ENCODE results near the gene GLB1L.

GLB1L gene

DNA sequence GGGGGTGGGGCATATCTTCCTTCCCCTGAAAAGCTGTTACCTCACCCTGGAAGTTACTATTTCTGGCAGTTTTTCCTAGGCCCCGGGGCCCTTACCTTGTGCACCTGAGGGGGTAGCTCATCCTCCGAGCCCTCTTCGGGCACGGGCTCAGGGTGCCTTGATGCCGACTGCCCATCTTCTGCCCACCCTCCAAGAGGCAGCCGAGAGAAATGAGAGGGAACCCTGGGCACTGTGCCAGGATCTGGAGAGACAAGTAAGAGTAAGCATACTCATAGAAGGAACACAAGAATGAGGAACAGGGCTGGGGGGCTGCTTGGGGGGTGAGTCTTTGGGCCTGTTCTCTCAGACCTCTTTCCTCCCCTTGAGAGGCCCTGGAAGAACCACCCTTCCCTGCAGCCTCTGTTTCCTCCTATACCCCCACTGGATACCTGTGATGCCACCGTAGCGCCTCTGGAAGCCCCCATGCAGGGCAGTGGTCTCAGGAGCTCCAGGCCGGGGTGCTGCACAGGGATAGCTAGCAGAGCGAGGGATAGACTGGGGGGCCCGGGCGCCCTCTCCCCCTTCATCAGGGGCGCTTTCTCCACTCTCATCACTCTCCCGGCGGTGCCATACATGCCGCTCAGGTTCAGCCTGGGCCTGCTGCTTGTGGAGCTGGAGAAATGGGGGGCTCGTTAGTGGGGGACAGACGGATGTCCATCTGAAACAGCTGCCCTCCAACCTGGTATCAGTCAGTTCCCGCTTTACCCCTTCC is 24.4 kb downstream of the GLB1L start:
- no peak for DNase-seq

DNA sequence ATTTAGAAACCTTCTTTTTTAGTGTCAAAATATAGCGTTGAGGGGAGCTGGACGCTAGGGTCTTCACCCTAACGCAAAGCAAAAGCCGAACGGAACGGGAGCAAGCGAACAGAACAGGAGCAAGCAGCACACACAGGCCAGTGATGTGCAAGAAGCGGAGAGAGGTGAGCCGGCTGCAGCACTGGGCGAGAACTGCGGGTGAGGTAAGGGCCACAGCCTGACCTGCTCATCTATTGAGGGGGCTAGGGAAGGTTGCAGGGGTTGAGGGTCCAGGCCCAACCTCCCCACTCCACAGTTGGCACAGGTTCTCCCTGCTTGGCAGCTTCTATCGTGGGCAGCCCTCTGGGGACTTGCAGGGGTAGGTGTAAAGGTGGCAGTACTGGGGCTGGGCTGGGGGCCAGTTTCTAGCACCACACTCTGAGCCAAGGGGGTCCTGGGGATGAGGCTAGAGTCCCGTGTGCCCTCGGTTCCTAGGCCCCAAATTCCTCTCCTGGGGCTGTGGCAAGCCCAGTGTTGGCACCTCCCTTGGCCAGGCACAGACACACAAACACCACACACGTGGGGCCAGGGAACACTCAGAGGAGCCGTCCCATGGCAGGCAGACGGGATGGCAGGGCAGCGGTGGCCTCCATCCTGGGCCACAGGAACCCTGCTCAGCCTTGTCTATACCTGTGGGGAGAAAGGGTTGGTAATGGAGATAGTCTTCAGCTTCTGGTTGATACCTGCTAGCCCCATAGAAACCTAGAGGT is 25.3 kb downstream of the GLB1L start:
- no peak for DNase-seq

DNA sequence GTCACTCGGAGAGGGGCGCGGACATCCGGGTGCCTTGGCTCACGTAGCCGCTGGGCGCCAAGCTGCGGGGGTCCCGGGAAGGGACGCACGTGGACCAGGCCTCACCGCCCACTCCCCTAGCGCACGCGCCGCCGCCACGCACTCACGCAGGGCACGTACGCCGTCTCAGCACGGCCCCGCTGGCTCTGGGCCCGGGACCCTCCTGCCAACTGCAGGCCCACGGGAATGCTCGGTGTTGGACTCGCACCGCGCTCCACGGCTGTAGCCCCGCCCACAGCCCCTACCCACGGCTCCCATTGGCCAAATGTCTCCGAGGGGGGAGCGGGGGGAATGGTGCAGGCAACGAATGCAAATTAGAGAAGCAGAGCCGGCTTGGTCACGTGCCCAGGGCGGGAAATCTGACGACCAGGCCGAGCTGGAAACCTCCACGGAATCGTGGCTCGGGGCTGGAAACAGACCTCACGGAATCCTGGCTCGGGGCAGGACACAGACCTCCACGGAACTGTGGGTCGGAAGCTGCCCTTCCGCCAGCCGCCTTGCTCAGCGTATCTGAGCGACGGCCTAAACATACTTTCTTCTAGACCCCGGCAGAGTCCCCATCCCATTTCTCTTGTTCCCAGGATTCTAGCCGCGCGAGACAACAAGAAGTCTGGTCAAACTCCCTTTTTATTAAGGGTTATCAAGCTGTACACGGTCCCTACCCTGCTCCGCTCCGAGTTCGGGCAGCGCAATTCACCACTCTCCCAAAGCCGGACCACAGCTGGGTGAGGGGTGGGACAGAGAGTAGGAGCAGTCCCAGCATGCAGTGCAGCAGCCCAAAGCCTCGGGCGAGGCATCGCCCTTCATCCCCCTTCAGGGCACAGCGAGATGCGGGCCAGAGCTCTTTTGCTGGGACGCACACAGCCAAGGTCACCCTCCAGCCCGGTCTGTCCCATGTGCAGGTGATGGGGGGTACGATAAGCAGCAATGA is 26.2 kb downstream of the GLB1L start, which contains the start of gene ABCB6:
ABCB6 (minus strand) TSS at position 227 of the 970 bp plus-strand sequence. CDS start 285 bp downstream, outside the sequence.
- DNase-seq: peak; percentile 91 to 97

DNA sequence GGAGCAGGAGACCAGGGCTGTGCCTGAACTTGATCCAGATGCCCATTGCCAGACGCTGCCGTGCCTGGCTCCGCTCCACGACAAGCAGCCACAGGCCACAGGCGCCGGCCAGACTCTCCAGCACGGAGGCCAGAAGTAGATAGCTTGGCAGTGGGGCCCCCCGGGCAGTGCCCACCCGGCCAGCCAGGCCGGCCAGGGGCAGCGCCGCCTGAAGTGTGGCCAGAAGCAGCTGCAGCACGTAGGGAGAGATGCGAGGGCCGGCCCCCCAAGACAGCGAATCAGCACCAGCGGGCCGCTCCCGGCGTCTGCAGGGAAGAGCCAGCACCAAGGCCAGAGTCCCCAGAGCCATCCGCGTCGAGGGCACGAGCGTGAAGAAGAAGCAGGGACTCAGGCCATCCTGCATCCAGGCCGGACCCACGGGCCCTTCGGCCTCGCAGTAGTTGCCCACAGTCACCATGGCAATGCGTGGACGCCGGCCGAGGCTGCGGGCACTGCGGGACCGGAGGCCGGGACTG is 27.0 kb downstream of the GLB1L start:
- peak in 1 of 2 experiments; percentile 65 for DNase-seq

DNA sequence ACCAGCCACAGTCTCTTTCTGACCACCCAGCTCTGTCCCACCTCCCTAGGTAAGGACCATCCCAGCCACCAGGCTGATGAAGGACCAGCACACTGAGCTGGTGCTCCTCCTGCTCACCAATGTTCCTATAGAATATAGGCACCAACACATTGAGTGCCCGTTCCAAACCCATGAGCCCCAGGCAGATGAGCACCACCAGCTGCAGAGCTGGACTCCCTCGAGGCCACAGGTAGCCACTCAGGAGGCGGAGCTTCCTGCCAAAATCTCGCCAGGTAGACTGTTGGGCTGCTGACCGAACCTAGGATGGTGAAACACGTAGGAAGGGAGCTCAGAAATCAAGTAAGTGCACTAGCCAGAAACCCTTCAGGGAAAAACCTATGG is 28.7 kb downstream of the GLB1L start:
- DNase-seq: no peak

DNA sequence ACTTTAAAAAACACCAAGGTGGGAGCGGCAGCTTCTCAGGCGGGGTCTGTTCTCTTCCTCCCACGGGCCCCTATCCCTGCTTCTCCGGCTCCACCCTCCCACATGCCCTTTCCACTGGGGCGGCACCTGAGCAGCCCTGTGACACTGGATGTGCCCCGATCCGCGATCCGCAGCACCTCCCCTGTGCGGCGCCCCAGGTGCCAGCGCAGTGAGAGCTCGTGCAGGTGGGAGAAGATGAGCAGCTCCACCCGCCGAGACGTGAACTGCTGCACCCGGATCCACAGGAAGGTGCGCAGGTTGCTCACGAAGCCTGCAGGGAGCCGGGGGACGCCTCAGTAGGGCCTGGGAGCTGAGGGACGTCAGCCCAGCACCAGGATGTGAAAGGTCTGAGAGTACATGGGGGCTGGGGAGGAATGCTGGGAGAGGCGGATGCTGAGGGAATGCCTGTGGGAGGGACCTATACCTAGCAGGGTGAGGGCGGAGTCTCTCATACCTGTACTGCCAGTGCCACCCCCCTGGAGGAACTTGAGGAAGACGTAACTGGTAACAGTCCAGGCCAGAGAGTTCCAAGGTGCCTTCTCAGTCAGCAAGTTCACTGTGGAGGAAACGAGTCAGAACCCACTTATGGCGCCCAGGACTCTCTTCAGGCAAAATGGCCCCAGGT is 29.2 kb downstream of the GLB1L start:
- DNase-seq: no peak

DNA sequence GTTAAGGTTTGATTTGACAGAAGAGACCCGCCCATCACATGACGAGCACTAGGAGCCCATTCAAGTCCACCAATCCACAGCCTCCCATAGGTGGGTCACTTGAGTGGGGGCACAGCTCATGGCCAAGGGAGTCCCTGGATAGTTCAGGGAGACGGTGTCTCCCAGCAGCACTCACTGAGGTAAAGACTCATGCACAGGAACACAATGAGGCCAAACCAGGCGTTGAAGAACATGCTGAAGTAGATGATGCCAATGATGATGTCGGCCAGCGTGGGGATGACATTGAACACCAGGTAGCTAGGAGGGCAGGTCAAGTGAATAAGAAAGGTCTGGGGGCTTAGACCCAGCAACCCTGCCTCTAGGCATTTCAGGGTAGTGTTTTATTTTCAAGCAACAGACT is 30.5 kb downstream of the GLB1L start:
- DNase-seq: no peak

DNA sequence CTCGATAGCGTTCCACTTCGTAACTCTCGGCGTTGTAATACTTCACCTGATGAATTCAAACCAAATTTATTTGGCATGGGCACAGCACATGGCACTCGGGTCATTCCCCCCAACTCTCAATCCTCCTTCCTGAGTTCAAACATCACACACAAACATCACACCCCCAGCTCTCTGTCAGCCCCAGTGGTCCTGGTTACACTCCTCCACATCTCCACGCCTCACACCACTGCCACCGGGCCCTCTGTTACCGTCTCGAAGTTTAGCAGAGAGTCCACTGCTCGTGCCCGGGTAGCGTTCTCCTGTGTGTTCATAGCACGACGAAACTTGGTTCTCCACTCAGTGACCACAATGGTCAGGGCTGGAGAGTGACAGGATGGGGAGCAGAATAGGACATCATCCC is 31.1 kb downstream of the GLB1L start:
- DNase-seq: no peak

DNA sequence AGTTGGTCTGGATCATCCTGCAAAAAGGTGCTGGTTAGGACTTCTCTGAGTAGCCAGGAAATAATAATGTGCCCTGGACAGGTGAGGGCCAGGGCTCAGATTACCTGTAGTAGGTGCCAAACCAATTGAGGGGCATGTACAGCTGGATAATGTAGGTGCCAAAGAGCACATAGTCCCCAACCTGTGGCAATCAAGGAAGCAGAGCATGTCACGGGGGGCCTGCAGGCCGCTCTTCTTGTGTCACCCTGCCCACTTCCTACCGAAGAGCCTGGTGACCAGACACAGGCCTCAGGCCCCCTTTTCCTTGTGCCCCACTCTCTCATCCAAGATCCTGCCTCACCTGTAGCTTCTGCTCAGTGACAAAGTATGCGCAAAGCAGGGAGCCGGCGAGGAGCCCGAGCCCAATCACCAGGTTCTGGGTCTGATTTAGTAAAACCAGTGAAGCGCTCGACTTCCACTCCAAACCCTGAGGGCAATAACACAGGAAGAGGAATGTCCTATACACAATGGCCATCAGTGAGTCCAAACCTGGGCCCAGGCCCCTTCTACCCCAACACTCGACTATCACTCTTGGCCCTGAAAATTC is 31.7 kb downstream of the GLB1L start:
- DNase-seq: no peak

DNA sequence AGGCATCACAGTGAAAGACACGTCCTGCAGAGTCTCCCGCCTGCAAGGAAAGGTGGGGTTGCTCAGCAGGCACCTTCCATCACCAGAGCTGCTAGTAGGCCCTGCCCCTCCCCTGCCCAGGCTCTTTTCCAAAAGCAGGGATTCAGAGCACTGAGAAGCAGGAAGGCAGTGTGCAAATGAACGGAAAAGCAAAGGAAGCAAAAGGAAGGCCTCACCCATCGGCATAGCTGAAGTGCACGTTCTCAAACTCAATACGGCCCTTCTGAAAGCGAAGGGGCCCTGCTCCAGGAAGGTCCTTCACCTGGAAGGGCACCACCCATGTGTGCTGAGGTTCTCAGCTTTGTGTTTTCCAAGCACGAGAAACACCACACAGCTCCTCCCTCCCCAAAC is 32.2 kb downstream of the GLB1L start:
- DNase-seq: no peak

DNA sequence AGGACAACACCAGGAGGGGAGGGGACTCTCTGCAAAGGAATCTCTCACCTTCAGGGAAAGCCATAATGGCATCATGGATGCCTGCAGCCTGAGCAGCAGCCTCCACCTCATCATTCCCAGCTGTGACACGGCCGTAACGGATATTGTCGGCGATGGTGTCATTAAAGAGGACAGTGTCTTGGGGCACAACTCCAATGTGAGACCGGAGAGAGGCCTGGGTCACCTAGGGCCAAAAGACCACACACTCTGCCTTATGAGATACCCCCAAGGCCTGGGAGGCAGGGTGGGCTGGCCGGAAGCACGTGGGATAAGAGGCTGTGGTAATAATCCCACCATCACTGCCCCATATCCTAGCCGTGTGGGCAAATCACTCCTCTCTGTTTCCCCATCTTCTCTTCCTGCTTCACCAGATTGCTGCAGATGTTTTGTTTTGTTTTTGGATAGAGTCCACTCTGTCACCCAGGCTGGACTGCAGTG is 34.3 kb downstream of the GLB1L start:
- DNase-seq: no peak

DNA sequence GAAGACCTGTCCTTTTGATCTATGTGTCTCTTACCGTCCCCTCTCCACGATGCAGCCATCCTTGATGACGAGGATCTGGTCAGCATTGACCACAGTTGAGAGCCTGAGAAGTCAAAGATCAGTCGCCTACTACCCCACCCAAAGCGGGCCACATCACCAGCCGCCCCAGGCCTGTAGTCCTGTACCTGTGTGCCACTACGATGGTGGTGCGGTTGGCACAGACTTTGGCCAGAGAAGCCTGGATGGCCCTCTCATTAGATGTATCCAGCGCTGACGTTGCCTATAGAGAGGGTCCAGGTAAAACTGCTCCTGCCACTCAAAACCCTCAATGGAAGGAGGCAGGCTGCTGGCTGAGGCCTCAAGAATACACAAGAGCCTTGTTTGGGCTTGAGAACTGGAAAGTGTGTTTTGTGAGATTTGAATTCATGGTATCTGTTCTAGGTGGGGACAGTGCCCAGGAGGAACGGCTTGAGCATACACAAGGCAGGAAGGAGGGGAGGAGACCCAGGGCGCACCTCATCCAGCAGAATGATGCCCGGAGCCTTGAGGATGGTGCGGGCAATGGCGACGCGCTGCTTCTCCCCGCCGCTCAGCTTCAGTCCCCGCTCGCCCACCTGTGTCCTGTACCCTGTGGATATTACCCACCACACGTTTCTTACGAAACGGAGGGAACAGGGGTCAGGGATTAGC is 34.9 kb downstream of the GLB1L start:
- DNase-seq: no peak

DNA sequence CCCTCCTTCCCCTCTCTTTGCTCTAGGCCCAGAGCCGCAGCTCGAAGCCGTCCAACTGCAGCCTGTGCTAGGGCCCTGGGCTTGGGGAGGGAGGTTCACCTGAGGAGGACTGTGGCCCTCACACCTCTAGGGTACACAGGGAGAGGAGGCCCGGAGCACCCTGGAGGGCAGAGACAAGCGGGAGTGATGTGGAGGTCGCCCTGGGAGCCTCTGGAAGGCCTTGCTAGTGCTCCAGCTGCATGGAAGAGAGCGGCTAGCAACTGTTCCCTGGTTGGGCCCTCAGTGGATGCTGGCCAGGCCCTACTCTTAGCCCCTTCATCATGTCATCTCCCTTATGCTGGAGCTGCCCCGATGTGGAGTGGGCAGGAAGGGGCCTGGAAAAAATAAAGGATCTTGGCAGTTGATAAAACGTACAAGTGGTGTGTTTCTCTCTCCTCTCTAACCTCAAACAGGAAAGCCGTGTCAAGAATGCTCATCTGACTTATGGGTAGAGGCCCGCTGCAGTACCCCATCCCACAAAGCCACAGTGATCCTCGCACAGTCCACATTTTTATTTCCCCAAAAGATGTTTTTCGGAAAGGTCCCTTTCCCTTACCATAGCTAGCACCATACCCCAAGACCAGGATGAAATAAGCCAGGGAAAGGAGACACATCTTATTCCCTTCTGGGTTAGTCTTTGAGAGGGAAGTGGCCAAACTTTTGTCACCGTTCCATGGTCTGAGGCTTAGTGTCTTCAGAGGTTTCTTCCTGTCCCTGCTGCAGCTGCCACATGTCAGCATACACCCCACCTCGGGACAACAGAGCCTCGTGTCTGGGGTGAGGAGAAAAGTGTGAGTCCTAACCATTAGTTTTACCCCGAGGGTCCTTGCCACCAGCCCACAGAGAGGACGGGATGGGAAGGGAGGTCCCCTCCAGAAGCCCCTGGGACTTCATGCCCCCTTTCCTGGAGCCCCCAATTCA is 35.7 kb downstream of the GLB1L start:
- no peak for DNase-seq

DNA sequence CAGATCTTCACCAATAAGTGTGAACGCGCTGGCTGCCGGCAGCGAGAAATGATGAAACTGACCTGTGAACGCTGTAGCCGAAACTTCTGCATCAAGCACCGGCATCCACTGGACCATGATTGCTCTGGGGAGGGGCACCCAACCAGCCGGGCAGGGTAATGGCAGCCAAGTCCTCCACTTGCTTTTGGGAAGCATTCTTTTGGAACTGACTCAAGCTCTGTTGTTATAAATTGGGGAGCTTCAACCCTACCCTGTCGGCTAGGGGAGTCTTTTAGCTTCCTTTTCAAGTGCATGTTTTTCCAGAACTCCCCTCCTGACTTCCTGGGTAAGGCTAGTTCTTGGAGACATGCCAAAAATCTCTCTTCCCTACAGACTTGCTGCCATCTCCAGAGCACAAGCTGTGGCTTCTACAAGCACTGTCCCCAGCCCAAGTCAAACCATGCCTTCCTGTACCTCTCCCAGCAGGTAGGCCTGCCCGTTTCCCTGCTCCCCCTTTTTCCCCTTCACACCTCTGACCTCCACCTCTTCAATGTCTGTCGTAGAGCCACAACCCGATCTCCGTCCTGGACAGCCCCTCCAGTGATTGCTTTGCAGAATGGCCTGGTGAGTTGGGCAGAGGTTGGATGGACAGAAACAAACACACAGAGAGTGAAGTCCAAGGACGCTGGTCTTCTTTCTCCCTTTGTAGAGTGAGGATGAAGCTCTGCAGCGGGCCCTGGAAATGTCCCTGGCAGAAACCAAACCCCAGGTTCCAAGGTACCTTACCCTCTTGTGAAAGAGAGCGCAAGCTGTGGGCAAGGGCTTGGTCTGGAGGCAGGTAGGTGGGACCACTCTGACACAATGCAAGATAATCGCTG is 37.1 kb downstream of the GLB1L start:
- peak in 1 of 2 experiments; percentile 46 for DNase-seq

DNA sequence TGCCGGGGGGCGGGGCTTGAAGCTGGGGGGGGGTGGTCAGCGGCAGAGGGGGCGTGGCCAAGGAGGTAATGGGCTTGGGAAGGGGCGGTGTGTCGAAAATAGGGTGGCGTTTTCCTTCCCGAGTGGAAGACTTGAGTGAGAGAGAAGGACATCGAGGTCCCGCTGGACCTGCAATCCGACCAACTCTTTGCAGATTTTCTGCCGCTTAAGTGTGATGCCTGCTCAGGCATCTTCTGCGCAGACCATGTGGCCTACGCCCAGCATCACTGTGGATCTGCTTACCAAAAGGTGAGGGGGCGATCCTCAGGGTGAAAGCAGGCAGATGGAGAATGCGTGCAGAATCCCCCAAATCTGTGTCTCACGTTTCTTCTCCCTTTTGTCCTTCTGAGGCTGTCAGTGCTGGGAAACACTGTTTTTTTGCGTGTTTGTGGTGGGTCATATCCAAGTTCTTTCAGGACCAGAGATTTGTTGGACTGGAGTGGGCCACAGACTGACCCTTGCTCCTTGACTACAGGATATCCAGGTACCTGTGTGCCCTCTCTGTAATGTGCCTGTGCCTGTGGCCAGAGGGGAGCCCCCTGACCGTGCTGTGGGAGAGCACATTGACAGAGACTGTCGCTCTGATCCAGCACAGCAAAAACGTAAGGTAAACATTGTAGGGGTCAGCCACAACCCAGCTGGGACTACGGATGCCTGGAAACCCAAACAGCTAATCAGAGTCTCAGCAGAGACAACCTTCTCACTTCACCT is 37.9 kb downstream of the GLB1L start:
- DNase-seq: peak in 1 of 2 experiments; percentile 58

DNA sequence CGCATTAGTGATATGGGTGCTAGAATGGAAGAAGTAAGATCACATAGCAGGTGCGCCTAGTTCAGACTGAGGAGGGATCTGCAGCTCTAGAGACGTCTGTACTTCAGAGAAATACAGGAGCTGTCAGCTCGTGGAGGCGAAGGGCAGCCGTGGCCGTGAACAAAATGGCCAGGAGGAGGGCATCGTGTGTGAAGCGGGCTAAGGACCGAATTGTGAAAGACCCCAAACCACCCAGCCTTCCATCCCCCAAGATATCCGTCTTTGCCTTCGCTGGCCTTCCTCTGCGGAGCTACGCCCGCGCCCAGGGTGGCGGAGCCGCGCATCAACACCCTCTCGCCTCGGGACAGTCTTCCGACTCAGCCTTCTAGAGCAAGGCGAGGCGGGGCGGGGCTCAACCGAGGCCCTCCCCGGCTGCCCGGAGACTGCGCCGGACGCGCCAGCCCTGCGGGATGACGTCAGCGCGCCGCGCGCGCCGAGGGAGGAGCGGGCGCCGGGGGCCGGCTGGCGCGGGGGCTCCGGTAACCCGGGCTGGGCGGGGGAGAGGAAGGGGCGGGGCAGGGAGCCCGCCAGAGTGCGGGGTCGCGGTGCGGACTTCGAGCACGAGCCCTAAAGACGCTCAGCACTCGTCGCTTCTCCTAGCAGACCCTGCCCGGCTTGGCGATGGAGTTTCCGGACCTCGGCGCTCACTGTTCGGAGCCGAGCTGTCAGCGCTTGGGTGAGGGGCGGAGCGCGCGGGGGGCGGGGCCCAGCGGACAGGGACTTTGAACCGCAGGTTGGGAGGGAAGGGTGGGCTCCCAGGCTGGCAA is 38.7 kb downstream of the GLB1L start, which contains the start of gene ZFAND2B:
ZFAND2B (plus strand) TSS at position 455 of the 806 bp plus-strand sequence; CDS start at position 661, 206 bp downstream.
- DNase-seq: peak; percentile 86 to 92

DNA sequence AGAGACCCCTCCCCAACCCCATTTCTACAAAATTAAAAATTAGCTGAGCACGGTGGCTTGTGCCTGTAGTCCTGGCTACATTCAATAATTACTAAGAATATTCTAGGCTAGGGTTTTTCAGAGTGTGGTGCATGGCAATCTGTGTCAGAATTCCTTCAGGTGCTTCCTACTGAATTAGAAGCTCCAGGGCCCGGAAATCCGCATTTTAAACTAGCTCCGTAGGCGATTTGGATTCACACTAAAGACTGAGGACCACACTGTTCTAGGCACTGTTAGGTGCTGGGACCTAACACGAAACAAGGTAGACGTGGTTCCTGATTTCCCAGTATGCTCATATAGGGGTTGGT is 39.3 kb downstream of the GLB1L start:
- DNase-seq: no peak

Data from SHP77 (cell line).